HS-5 (cell line): ENCODE results near the gene CLOCK.

Experiments
- DNase-seq: peaks from one replicate; pipeline ENCODE4 v3.0.0-alpha.2; 2012; ENCODE audit warnings: low read depth

CLOCK gene

DNA sequence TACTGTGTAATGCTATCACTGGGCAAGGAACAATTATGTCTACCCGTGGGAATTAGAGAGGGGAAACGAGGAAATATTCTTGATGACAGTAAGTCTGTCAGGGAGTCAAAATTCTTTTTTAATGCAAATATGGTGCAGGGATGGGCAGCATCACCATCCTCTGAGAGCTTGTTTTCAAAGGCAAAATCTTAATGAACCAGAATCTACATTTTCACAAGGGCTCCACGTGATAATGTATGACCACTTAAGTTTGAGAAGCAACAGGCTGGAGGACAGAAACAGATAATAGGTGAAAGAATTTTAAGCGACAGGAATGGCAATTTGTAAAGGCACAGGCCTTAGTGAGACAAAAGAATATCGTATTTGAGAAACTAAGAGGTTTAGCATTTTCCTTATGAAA, 63.4 kb downstream of the CLOCK start:
- DNase-seq, result no peak

DNA sequence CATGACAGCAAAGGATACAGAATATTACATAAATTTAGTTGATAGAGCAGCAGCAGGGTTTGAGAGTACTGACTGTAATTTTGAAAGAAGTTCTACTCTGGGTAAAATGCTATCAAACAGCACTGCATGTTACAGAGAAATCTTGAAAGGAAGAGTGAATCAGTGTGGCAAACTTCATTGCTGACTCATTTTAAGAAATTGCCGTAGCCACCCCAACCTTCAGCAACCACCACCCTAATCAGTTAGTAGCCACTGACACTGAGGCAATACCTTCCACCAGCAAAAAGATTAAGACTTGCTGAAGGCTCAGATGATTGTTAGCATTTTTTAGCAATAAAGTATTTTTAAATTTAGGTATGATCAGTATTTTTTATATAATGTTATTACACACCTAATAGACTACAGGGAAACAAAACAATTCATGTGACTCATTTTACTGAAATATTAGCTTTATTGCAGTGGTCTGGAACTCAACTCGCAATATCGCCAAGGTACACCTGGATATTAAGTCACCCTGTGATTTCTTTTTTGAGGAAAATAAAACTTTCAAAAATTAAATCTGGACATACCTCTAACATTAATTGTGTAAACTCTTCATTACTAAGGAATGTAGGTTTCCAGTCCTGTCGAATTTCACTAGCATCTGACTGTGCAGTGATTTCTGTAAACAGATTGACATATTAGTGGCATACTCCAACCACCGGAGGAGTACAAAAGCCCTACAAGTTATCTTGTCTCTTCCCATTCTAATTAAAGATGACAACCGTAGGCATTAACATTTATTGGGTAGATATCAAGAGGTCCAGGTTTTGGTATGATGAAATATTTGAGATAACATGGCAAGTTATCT, 71.1 kb downstream of the CLOCK start:
- DNase-seq, result peak; percentile 60

DNA sequence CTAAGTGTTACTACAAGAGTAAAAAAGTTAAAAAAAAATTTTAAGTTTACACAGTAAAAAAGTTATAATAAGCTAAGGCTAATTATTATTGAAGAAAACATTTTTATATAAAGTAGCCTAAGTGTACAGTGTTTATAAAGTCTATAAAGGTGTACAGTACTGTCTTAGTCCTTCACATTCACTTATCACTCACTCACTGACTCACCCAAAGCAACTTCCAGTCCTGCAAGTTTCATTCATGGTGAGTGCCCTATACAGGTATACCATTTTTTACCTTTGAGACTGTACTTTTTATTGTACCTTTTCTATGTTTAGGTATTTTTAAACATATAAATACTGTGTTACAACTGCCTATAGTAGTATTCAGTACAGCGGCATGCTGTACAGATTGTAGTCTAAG, 76.7 kb downstream of the CLOCK start:
- DNase-seq, result no peak

DNA sequence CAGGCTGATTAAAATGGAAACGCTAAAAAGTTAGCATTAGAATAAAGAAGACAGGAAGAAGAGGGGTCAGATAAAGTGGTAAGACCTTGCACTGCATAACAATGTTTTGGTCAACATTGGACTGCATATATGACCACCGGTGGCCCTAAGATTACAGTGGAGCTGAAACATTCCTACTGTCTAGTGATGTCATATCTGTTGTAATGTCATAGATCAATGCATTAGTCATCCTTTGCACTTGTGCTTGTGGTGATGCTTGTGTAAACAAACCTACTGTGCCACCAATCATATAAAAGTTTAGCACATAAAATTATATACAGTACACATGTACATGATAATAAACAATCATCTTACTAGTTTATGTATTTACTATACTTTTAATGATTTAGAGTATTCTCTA, 78.0 kb downstream of the CLOCK start:
- no peak for DNase-seq

- DNase-seq, result no peak
These were observed 80.7 kb downstream of the CLOCK start for GRCh38 chr4:55466001-55466400.

DNA sequence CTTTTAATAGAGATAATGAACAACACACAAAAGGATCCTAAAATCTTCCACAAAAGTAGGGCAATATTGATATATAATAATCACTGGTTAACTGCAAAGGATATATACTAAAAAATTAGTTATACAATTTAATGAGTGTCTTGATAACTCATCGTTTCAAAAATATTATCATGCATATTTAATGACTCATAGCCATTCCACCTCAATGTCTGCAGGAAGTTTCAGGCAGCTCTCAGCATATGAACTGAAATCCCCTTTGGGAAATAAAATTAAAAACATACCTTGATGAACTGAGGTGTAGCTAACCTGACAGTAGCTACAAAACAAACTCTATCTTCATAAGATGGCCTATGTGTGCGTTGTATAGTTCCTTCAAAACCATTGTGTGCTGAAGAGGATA, 88.1 kb downstream of the CLOCK start:
- DNase-seq, result no peak

- DNase-seq, result no peak
These were observed 88.5 kb downstream of the CLOCK start for GRCh38 chr4:55458164-55458563.

DNA sequence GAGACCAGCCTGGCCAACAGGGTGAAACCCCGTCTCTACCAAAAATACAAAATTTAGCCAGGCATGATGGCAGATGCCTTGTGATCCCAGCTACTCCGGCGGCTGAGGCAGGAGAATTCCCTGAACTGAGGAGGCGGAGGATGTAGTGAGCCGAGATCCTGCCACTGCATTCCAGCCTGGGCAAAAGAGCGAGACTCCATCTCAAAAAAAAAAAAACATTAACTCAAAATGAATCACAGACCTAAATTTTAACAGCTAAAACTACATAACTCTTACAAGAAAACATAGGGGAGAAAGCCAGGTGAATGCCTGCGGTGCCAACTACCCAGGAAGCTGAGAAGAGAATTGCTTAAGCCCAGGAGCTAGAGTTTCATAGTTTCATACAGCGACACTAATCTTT, 96.1 kb downstream of the CLOCK start:
- DNase-seq, result no peak

GRCh38 chr4:55447831-55448230, 98.9 kb downstream of the CLOCK start:
- no peak for DNase-seq

DNA sequence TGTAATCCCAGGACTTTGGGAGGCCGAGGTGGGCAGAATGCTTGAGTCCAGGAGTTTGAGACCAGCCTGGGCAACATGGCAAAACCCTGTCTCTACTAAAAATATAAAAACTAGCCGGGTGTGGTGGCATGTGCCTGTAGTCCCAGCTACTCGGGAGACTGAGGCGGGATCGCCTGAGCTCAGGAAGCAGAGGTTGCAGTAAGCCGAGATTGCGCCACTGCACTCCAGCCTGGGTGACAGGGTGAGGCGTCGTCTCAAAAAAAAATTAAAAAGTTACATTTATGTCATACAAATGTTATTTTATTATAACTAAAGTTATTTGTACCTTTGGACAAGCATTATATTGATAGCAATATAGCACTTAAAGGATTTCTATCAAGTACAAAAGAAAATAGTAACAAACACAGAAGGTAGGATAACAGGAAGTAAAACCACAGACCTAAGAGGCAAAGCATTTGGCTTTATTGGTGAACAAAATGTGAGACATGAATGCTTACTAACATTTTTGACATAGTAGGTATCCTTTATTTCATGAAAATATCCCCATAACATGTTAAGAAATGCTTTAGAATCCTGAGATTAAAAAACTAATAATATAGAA, 99.5 kb downstream of the CLOCK start:
- DNase-seq, result no peak

DNA sequence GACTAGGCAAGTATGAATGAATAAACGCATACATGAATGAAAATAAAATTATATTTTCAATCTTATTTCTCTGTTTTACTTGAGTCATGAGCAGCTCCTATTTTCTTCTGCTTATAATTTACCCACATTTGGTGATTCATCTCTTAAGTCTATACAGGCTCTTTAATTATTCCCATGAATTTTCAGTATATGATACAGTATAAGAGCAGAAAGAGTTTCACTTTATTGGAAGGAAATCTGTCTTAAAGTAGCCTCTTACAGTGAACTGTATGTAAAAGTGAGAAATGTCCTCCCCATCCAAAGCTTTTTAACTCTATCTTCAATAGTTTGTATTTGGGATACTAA, 100.2 kb downstream of the CLOCK start:
- DNase-seq, result no peak

- DNase-seq, result peak; percentile 77
These were observed 100.7 kb downstream of the CLOCK start for GRCh38 chr4:55445921-55446577.

DNA sequence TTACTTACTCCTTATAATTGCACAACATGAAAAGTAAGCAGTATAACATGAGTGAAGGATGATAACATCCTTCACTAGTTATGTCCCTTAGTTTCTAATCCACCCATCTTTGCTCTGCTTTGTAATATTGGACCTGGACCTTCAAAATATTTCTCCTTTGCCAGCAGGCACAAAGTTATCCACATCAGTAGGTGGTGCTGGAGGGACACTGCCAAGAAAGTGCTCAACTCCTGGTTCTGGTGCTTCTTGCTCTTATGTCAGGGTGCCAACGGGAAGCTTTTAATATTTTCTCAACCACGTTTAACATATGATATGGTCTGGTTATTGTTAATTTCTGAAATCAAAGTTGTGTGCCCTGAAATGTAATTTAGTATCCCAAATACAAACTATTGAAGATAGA, 101.9 kb downstream of the CLOCK start:
- no peak for DNase-seq

DNA sequence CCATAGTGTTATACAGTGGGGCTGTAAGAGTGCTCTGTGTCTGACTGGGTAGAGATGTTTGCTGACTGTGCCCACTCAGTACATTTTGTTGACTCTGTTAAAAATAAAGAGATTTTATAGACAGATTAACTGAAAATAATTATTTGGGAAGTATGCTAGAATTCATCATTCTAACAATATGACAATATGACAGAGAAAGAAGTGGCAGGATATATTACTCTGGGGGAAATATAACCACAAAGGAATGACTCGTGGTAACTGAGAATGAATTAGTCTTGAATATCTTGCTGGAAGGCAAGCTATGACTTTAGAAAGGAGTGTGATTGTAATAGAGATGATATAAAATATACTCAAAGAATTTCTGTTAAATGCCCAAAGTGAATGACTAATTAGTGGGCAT, 104.2 kb downstream of the CLOCK start:
- DNase-seq, result no peak

- DNase-seq, result no peak
These were observed 105.9 kb downstream of the CLOCK start for GRCh38 chr4:55440786-55441185.

GRCh38 chr4:55439023-55439422, 107.7 kb downstream of the CLOCK start:
- DNase-seq, result no peak

GRCh38 chr4:55438314-55438713, 108.4 kb downstream of the CLOCK start:
- no peak for DNase-seq

DNA sequence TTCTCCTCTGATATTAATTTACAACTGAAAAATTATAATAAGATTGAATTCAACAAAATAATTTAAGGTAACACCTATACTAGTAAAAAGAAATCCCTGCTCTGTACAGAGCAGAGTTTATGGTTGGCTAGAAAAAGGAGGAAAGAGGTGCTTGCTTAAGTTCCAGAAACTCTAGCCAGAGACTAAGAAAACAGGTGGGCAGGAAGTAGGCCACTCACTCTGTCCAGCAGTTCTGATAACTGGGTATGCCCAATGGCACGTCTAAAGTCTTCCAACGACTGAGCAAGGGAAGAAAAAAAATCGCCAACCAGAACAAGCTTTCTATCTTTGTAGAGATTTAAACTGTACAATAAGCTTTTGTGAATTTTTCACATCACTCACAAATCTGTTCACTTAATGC, 108.9 kb downstream of the CLOCK start:
- DNase-seq, result no peak

DNA sequence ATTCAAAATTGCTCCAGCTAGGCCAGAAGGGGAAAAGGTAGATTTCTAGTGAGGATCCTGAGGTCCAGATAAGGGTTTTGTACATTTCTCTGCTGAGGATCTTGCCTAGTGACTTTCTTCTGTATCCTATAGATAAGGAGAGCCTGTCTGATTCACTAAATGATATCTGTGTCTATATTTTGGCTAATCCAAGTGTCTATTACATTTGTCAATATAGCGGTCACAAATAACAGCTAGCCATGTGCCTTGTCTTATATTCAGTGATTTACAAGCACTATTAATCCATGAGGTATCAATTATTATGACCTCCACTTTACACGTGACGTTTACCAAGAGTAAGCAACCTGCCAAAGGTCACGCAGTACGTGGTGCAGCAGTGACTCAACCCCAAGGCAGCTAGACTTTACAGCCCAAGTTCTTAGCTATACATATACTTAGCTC, 109.3 kb downstream of the CLOCK start:
- no peak for DNase-seq

GRCh38 chr4:55435141-55435841, 111.4 kb downstream of the CLOCK start:
- no peak for DNase-seq

DNA sequence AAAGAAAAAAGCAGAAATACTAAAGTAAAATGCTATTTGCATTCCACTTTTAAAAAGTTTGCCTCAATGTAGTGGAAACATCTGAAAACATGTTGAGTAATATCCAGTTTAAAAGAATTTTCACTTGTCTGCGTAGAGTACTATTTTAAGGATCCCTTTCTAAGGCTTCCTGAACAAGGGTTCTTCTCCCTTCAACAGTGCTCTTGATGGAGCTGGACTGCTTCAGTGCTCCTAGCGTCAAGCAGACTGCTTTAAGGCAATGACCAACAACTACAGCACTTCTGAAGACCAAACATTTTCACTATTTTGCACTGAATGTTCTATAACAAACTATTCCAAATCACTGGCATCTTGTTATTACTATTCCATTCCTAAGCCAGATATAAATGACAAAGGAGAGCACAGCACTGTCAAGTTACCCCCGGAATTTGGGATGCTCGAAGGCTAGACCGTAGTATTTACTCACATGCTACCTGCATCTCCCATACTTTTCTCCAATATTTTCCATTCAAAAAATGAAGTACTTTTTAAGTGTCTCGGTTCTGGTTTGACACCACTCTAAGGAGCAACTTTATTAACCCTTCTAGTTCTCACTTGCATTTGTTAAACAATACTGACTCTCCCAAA, 114.9 kb downstream of the CLOCK start:
- DNase-seq, result no peak

DNA sequence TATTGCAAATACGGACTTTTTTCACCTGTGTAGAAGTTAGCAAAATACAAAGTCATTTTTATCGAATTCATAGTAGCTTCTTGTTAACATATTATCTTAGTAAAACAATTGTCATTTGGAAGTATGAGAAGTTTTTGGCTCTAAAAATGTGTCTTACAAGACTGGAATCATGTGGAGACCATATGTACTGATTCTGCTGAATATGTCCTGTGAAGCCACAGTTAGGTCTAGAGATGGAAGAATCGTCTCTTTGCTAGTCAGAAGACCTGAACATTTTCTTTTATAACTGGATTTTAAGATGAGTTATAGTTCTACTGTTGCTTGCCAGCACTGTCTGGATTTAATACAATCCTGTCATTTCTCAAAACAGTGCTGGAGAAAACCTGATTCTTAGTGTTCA, 121.9 kb downstream of the CLOCK start:
- no peak for DNase-seq
